Caki2 (cell line): Measurements from ENCODE around the gene PTTG1. TPM values are rescaled to one million over a fixed set of nuclear protein-coding genes. Genes with fewer than 3 reads are reported as not detected.

Source experiments
- DNase-seq: peaks from one replicate; pipeline ENCODE4 v3.0.0-alpha.2; 2015; ENCODE audit warnings: low read depth
- in situ Hi-C: cut with HindIII; loops from 2 replicates; pipeline ENCODE4 v1.10.0; 2016; ENCODE audit warnings: low sequenced_read_pairs, low pct_unique_long_range_greater_than_20kb, mixed read lengths
- total RNA-seq: library from RNA; depleted of rRNA; stranded (reverse); fragments of >200 nt; shearing (Covaris generic); gene quantifications from 2 replicates; pipeline ENCODE4 v1.2.3, GENCODE V29; 2014; ENCODE audit warnings: low replicate concordance

The PTTG1 gene
- total RNA-seq, 1 experiment from 2014 or later, result 973 TPM

DNA sequence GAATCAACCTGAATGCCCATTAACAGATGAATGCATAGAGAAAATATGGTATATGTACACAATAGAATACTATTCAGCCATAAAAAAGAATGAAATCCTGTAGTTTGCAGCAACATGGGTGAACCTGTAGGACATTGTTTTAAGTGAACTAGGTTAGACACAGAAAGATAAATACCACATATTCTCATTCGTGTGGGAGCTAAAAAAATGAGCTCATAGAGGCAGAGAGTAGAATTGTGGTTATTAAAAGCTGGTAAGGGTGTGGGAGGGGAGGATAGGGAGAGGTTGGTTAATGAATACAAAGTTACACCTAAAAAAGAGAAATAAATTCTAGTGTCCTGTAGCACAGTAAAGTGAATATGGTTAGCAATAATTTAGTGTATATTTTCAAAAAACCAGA is 23.5 kb downstream of the PTTG1 start:
- DNase-seq, result no peak
- in situ Hi-C loops, result no loop called here

DNA sequence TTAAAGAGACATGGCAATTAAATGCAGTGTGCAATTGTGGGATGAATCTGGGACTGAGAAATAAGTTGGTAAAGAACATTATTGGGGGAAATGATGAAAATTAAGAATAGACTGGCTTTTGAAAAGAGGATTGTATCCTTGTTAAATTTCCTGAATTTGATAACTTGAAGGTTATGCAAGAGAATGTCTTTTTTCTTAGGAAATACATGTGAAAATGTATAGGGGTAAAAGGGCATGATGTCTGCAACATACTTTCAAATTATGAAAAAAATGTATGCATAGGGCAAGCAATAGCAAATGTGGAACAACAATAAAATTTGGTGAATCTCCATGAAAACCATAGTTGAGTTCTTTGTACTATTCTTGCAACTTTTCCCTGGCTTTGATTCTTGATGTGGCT is 24.1 kb downstream of the PTTG1 start:
- in situ Hi-C loops, result no loop called here
- DNase-seq, result no peak

DNA sequence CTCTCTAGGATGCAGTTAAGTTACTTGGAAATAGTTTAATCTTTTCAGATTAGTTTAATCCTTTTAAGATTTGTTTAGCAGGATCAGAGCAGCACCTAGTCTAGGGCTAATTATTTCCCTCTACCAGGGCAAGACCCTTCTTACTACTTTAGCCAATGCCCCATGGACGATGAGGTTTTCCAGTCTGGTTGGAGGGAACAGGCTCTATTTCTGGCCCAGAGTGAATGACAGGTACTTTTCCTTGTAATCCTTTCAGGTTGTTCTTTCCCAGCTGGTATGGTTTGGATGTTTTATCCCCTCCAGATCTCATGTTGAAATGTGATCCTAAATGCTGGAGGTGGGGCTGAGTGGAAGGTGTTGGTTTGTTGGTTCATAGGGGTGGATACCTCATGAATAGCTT is 27.2 kb downstream of the PTTG1 start:
- in situ Hi-C loops, result no loop called here
- DNase-seq, result no peak

DNA sequence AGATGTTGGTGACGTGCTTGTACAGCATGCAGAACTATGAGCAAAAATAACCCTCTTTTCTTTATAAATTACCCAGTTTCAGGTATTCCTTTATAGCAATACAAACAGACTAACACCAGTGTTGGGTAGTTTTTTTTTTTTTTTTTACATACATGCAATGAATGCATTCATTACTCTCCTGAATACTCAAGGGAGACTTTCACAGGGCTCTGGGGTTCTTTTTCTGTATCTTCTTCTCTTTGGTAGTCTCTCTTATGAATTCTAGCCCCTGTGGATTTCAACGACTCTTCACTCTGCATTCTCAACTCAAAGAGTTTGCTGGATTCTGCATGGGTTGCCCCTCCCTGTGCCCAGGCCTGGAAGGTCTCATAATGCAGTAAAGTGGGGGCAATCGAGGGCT is 27.8 kb downstream of the PTTG1 start:
- no peak for DNase-seq
- in situ Hi-C loops, result no loop called here

DNA sequence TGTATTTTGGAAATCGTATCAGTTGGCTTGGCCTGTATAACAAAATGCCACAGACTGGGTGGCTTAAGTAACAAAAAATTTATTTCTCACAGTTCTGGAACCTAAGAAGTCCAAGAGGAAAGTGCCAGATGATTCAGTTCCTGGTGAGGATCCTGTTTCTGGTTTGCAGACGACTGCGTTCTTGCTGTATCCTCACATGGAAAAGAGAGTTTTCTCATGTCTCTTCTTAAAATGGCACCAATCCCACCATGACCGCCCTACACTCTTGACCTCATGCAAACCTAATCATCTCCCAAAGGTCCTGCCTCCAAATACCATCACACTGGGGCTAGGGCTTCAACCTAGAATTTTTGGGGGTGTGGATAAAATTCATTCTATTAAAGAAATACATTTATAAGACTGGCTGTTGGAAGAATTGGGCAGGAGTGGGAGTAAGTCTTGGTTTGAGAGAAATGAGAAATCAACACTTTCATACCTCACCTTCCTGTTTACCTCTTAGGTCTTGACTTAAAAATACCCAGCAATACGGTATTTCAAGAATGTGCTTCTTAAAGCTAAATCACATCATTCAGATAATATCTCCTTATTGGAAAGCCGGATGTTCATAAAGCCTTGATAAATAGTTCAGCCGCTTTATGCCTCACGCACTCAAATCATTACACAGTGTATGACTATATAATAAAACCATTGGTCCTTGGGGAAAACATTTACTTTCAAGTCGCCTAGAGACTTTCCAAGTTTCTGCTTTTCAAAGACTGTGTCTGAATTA is 28.7 kb downstream of the PTTG1 start:
- in situ Hi-C loops, result no loop called here

DNA sequence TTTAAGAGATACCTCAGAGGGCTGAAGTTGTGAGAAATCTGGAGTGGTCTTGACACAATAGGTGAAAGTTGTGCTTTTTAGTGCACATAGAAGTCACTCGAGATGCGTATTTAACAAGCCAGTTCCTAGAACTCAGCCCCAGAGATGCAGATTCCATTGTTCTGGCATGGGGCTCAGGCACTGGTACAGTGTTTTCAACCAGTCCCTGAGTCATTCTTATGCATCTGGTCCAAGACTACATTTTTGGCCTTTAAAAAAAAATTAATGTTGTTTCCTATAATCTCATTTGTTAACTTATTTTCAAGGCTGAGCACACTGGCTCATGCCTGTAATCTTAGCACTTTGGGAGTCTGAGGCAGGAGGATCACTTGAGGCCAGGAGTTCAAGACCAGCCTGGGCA is 29.6 kb downstream of the PTTG1 start:
- in situ Hi-C loops, result no loop called here
- DNase-seq, result no peak

More for the DNA sequence above, 28.7 kb downstream of the PTTG1 start:
- DNase-seq, result no peak

DNA sequence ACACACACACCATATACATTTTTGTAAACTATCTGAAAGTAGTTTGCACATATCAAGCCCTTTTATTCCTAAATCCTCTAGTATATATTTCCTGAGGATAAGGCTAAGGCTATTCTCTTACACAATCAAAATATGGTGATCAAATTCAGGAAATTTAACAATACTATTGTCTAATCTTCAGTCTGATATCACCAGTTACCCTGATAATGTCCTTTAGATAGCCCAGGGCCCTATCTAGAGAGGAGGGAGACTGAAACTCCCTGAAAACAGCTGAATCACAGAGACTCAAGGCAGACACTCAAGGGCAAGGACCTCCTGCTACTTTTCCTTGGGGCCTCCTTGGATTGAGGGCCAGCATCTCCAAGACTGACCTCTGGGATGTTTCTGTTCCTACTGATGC is 30.4 kb downstream of the PTTG1 start:
- in situ Hi-C loops, result no loop called here
- no peak for DNase-seq

DNA sequence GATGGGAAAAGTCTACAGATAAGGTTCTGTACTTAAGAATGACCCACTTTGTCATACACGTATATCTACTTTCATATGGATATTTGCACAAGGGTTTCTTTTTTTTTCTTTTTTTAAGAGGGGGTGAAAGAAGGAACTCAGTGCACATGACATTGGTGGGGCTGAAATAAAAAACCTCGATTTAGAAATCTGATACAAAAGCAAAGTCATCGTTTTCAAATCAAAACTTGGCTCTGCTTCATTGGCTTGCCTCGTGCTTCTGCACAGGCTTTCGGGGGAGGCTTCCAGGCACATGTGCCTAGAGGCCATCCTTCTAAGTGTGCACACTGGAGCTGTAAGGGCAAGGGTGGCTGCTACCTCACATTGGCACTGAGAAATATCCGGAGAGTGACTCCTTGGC is 31.1 kb downstream of the PTTG1 start:
- in situ Hi-C loops, result no loop called here
- no peak for DNase-seq

DNA sequence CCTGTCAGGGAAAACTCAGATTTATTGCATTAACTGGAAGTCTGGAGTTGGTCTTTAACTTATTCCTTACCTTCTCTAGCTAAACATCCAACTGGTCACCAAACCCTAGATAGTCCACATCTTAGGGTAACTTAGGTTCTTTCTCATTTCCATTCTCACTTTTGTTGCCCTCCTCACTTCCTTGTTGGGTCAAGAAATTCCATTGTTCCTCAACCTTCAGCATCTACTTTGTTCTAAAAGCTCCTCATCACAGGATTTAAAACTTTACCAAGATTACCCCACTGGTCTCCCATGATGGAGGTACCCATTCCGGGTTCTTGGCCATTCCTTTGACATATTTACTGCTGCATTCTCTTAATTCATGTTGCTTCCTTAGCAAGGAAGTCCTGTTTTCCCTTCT is 32.1 kb downstream of the PTTG1 start:
- in situ Hi-C loops, result no loop called here
- DNase-seq, result no peak

DNA sequence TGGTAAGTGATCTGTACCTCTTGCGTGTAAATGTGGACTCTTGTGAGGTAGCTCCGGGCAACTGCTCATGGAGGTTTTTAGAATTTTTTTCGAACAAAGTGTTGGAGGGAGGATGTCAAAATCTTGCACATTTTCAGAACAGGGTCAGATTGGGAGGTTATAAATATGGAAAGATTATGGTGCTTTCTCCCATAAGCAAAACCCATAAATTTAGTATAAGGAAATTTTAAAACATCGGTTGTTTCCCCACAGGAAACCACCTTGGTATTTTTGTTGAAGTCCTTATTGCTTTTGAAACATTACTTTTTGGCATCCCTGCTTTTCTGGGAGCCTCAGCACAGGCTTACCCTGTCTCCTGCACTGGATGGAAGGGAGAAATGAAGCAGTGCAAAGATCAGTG is 33.9 kb downstream of the PTTG1 start:
- DNase-seq, result no peak
- in situ Hi-C loops, result no loop called here

DNA sequence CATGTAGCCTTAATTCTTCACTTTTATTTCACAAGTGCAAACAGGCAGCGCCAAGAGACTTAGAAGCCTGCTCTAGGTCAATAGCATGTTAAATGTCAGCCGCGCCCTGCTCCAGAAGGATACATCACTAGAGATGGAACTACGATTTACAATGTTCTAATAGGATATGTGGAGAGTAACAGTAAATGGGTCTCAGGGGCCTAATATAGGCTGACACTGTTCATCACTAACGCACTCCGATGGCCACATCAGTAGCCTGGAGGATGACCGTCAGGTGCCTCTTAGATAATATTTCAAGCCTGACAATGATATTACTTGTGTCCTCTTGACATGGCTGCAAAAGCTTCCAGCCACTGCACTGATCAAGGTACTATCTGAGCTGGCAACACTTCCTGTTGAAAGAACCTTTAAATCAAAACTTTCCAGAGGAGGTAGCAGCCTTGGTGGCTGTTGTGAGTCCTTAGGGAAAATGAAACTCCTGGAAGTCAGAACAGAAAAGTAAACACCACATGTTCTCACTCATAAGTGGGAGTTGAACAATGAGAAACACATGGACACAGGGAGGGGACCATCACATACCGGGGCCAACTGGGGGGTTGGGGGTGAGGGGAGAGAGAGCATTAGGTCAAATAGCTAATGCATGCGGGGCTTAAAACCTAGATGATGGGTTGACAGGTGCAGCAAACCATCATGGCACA is 35.0 kb downstream of the PTTG1 start:
- DNase-seq, result no peak
- in situ Hi-C loops, result no loop called here

DNA sequence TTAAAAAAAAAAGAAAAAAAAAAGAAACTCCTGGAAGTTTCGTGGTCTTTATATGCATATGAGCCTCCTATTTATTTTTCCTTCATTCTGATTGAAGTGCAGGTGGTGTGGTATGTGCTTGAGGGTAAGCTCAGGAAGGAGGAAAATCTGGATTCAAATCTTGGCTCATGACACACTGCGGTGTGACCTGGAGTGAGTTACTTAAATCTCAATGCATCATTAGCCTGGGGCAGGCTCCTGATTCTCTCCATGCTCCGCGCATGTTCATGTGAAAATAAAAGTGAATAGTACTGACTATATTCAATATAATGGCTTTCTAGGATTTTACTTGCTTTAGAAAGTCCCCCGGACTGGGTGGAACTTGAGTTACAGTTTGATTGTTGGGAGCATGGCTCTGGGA is 35.6 kb downstream of the PTTG1 start:
- in situ Hi-C loops, result no loop called here
- no peak for DNase-seq

DNA sequence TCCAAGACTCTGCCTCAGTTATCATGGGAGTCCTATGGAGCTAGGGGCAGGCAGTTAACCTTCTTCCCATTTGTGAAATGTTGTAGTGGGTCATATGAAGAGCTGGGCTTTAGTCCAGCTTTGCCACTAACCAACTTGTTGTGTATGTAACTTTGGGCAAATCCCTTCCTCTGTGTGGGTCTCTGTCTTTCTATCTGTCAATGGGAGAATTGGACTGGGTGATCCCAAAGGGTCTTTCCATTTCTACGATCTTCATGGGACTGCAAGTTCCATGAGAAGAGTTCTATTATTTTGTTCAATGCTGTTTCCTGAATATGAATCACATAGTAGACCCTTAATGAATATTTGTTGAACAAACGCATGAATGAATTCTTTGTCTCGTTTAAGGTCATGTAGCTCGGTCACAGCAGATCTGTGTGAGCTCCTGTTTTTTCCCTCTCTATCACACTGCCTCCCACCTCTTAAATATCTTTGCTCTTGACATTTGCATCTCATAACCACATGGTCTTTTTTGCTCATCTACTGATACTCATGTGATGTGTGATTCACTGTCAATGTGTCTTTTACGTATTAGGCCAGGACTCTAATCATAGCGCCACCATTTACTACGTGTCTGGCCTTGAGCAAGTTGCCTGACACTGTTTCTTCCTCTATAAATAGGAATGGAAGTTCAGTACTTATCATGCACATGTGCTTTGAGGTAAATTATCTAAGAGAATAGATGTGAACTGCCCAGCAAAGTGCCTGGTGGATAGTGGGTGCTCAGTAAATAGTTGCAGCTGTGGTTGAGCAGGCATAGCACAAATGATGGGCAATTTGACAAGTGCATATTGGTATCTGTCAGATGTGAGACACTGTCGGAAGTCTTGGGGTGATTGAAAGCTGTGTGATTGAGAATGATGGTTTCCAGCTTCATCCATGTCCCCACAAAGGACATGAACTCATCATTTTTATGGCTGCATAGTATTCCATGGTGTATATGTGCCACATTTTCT is 37.4 kb downstream of the PTTG1 start:
- in situ Hi-C loops, result no loop called here
- DNase-seq, result peak; percentile 92

DNA sequence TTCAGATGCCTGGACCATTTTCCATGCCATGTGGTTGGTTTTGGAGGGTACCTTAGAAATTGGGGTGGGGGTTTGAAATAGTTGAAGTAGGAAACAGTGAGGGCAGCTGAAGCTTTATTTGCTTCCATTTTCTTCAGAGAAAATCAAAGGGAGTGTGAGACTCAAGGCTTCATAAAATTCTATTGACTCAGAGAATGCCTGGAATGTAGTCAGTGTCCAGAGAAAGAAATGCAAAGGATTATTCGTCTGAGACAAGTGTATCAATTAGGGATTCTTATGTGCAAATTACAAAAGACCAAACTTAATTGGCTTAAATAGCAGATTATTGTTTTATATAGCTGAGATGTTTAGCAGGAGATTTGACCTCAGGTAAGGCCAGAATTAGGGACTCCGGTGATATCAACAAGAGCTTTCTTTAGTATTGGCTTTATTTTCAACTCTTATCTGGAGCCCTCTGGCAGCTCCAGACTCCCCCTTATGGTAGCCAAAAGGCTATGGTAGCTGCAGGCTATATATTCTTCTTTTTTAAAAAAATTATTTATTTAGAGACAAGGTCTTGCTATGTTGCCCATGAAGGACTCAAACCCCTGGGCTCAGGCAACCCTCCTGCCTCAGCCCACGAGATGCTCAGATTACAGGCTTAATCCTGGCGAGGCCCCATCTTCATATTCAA is 38.9 kb downstream of the PTTG1 start:
- in situ Hi-C loops, result no loop called here
- DNase-seq, result no peak

DNA sequence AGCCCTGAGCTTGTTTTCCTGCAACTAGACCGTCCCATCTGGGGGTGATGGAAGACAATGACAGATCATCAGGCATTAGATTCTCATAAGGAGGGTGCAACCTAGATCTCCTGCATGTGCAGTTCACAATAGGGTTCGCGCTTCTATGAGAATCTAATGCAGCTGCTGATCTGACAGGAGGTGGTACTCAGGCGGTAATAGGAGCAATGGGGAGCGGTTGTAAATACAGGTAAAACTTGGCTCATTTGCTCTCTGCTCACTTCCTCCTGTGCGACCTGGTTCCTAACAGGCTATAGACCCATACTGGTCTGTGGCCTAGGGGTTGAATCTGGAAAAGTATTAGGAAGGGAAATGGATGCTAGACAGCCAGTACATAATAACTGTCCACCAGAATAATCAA is 39.7 kb downstream of the PTTG1 start:
- no peak for DNase-seq
- in situ Hi-C loops, result no loop called here

DNA sequence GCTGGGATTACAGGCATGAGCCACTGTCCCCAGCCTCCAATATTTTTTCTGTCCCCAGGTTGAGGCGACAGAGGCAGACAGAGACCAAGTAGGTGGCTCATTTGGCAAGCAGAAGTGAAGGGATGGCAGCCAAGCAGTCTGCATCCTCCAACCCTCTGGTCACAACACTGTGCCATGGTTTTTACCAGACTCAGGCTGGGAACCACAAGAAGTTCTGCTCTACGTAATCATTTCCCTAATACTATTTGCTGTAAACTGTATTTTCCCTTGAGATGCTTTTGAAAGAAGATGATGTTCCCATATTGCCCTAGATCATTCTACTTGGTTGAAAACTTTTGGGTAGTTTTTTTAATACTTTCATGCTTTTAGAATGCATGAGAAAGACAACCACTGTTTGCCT is 40.5 kb downstream of the PTTG1 start:
- in situ Hi-C loops, result no loop called here
- DNase-seq, result no peak

DNA sequence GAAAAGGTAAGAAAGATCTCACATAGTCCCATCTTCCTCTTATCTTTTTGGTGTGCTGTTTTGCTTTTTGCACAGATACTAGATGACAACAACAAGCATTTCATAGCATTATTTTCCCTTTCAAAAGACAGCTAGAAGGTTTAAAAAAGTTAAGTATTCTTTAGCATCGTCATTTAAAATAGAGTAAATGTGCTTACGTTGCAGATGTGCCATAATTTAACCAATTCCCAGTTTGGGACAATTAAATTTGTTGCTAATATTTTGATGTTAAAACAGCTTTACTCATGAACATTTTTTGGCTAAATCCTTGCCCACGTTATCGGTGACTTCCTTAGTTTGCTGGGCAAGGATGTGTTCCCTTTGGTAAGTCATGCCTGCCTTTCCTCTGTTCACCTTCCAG is 41.6 kb downstream of the PTTG1 start:
- in situ Hi-C loops, result no loop called here

DNA sequence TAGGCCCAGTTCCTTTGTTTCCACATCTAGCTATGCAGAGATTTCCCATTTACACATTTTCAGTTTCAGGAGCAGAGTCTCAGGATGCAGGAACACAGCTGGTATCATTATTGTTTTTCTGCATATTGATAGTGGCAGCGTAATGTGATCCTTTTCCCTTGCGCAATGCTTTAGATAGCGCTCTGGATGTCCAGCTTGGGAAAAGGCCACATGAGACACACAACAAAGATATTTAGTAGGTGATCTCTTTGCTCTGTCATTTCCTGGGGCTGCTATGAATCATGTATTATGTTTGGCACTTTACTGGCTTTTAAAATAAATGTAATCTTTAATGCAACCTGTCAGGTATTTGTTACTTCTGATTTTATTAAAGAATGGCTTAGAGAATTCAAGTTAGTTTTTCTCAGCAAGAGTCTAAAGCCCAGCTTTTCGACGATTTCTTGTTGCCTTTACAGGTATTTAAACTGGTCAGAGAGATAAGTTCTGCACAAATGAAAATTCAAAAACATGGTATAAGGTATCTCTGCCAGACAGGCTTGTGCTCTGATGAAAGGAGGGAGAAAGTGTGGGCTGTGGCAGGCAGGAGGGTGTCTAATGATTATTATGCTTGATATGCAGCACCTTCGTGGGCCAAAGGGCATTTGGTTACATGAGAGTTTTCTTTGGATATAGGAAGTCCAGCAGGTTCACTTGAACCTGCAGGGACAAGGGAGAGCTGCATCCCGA is 42.2 kb downstream of the PTTG1 start:
- in situ Hi-C loops, result no loop called here
- peak; percentile 89 for DNase-seq

More for the DNA sequence above, 41.6 kb downstream of the PTTG1 start:
- DNase-seq, result no peak
